K562 (cell line): ENCODE results near the gene DEGS2. TPM values are rescaled to one million over a fixed set of nuclear protein-coding genes. Genes with fewer than 3 reads are reported as not detected.

Experiments
- ATAC-seq: fragments of 200-7000 bp; cut with Tn5 transposase; 3 replicates; pipeline ENCODE4 v1.9.1; 2020; ENCODE audit warnings: moderate library complexity
- BruUV-seq: library from RNA; stranded (reverse); fragments of 400-500 nt; replicated peaks from 2 replicates; lab custom pipeline; 2021; lab: Mats Ljungman, UMichigan
- CTCF ChIA-PET: fragments of 300-600 bp; formaldehyde crosslinking; extraction: SDS; loops from one replicate; lab custom pipeline; 2021; ENCODE audit warnings: low intra/inter-chr PET ratio; lab: Yijun Ruan, JAX
- POLR2A ChIA-PET: fragments of 300-600, 350-650 bp; sonication (Branson Sonifier 250); formaldehyde crosslinking; extraction: SDS; loops from one replicate; lab custom pipeline; 2021; ENCODE audit warnings: antibody characterized with exemption, inconsistent platforms; lab: Yijun Ruan, JAX
- DNase-seq, 4 experiments: peaks; one replicate each; pipeline versions ENCODE4 v3.0.0 to v3.0.0-alpha.2; 2011 to 2018; ENCODE audit warnings: low spot score in 3 of 4, mixed read lengths in 3 of 4; ENCODE audit errors: extremely low read depth in 1 of 4
- FAIRE-seq: peaks from 2 replicates; lab custom pipeline; 2011; peaks lifted over from hg19 to GRCh38; lab: Jason Lieb, UNC
- H2AFZ ChIP-seq: 2 replicates; pipeline ENCODE4 v1.6.0; 2011; ENCODE audit warnings: low read depth, low read length, control low read depth, inconsistent platforms
- H3K27ac ChIP-seq: fragments of 200-600 bp; 3 replicates; pipeline ENCODE4 v1.8.0; 2011; ENCODE audit warnings: low read depth, mild to moderate bottlenecking, control low read depth, inconsistent platforms, low read length, moderate library complexity, mixed read lengths; ENCODE audit errors: extremely low read depth
- H3K27me3 ChIP-seq, 2 experiments: fragments of 300-600 bp in 1 of 2; 2 replicates in 1 of 2; 3 replicates in 1 of 2; pipeline versions ENCODE4 v1.6.0 to v1.8.0; 2011; ENCODE audit warnings: inconsistent platforms in 2 of 2, low read length in 2 of 2, mild to moderate bottlenecking in 1 of 2, mixed read lengths in 1 of 2, moderate library complexity in 1 of 2; ENCODE audit not compliant: control insufficient read depth in 2 of 2, insufficient read depth in 2 of 2
- H3K36me3 ChIP-seq: fragments of 300-600 bp; 3 replicates; pipeline ENCODE4 v1.8.0; 2011; ENCODE audit warnings: mild to moderate bottlenecking, low read length, inconsistent platforms; ENCODE audit not compliant: control insufficient read depth, insufficient read depth
- H3K4me1 ChIP-seq, 2 experiments: fragments of 200-600 bp in 1 of 2; replicated peaks in 1 of 2; 2 replicates in 1 of 2; 3 replicates in 1 of 2; pipeline versions ENCODE4 v1.5.1 to v1.8.0; 2011; ENCODE audit warnings: inconsistent platforms in 2 of 2, low read length in 2 of 2, mild to moderate bottlenecking in 1 of 2, mixed read lengths in 1 of 2, moderate library complexity in 1 of 2; ENCODE audit not compliant: control insufficient read depth in 2 of 2, insufficient read depth in 2 of 2
- H3K4me2 ChIP-seq: 2 replicates; pipeline ENCODE4 v1.6.1; 2011; ENCODE audit warnings: low read length, control low read depth, inconsistent platforms, mixed read lengths; ENCODE audit not compliant: insufficient read depth
- H3K4me3 ChIP-seq: fragments of 200-600 bp; sonication (generic), shearing (Covaris generic); 2 replicates; pipeline ENCODE4 v1.5.1; 2016; ENCODE audit warnings: control low read depth, inconsistent platforms
- H3K79me2 ChIP-seq: fragments of 200-600 bp; 3 replicates; pipeline ENCODE4 v1.8.0; 2011; ENCODE audit warnings: low read length, inconsistent platforms; ENCODE audit not compliant: control insufficient read depth, insufficient read depth
- H3K9ac ChIP-seq, 2 experiments: 2 replicates each; pipeline versions ENCODE4 v1.6.0 to v1.6.1; 2011; ENCODE audit warnings: low read depth in 2 of 2, low read length in 2 of 2, control low read depth in 1 of 2, inconsistent platforms in 1 of 2, mild to moderate bottlenecking in 1 of 2, mixed read lengths in 1 of 2; ENCODE audit not compliant: insufficient read depth in 1 of 2
- H3K9me1 ChIP-seq: one replicate; pipeline ENCODE4 v1.6.0; 2011; ENCODE audit warnings: inconsistent platforms, mild to moderate bottlenecking, low read length, moderate library complexity; ENCODE audit not compliant: control insufficient read depth, insufficient read depth
- H3K9me3 ChIP-seq: replicated peaks from 2 replicates; pipeline ENCODE4 v1.5.1; 2011; ENCODE audit warnings: low read depth, low read length, inconsistent platforms; ENCODE audit not compliant: control insufficient read depth, insufficient read depth
- H4K20me1 ChIP-seq: replicated peaks from 2 replicates; pipeline ENCODE4 v1.6.1; 2011; ENCODE audit warnings: low read length, inconsistent platforms, mixed read lengths; ENCODE audit not compliant: control insufficient read depth, insufficient read depth
- PURB ChIP-seq: sonication (generic); formaldehyde crosslinking; IDR thresholded peaks from 2 replicates; pipeline ENCODE4 v1.9.0; 2021; ENCODE audit warnings: low read depth, mild to moderate bottlenecking, missing genetic modification reagents
- ZNF212 ChIP-seq: fragments of 450-650 bp; formaldehyde crosslinking; IDR thresholded peaks from 2 replicates; pipeline ENCODE4 v1.4.0; 2020; ENCODE audit warnings: mild to moderate bottlenecking
- WGBS: fragments of 100-300 bp; shearing (Covaris generic); methylation state at CpG from one replicate; pipeline ENCODE4 v1.1.6; 2016; ENCODE audit warnings: low coverage, mixed read lengths; ENCODE audit not compliant: insufficient coverage; ENCODE audit errors: missing lambda C conversion rate; 5-methylcytosine and 5-hydroxymethylcytosine counted together
- in situ Hi-C: fragments of 300-500 bp; cut with MboI; formaldehyde crosslinking; loops from 4 replicates; pipeline ENCODE4 v1.15.0; 2018; ENCODE audit warnings: inconsistent platforms, mixed read lengths
- intact Hi-C: fragments of 100-400 bp; cut with micrococcal nuclease; formaldehyde crosslinking; loops from 2 replicates; pipeline ENCODE4 v1.14.2; 2022
- polyA plus RNA-seq, 8 experiments: library from polyadenylated mRNA; depleted of rRNA in 4 of 8; stranded (reverse) in 5 of 8; unstranded in 3 of 8; fragments of >200 nt; fragmentation: Nextera tagmentation in 2 of 8; fragmentation: Illumina TruSeq in 1 of 8; extraction: Ambion mirVana in 2 of 8; extraction: Trizol in 1 of 8; gene quantifications; 2 replicates each; pipeline versions ENCODE4 v1.2.1 to v1.2.3, GENCODE V29; 2011 to 2014; ENCODE audit warnings: inconsistent platforms in 1 of 8, missing spikeins in 1 of 8
- total RNA-seq, 7 experiments: library from RNA; depleted of rRNA in 6 of 7; stranded (reverse); fragments of >200 nt in 6 of 7; fragmentation: Illumina TruSeq in 2 of 7; extraction: Trizol in 2 of 7; gene quantifications; 2 replicates each; pipeline versions ENCODE4 v1.2.1 to v1.2.3, GENCODE V29; 2011 to 2021; ENCODE audit warnings: low replicate concordance in 1 of 7
- TF ChIP-seq, protein P1 (sequence below): sonication (generic); formaldehyde crosslinking; IDR thresholded peaks from 2 replicates; pipeline ENCODE4 v1.8.0; 2022; ENCODE audit warnings: mild to moderate bottlenecking, missing genetic modification reagents

Gene DEGS2
- total and polyA plus RNA-seq, 9 of the 15 experiments (the other 6 are each of a cell fraction or from before 2014, with no cell fraction given) = 0.22 to 2.9 (median 0.70) TPM

DNA sequence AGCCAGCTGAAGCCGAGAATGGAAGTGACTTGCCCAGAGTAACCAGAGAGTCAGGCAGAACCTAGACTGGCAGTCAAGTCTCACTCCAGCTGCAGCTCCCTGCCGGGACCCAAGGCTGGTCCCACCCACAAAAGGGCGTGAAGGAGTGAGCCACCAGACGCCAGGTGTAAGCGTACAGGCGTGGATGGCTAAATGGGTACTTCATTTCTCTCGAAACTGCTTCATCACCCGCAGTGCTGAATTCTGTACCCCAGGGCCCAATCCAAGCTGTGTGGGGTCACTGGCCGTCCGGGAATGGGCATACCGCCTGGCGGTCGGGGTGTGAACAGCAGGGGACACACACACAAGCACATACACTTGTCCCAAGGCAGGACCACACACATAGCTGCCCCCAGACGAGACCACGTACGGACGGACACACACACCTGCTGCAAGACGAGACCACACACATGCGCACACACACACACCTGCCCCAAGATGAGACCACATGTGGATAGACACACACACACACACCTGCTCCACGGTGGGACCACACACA lies 34.8 kb downstream of the DEGS2 start (continued):
- TF ChIP-seq, protein P1, sequence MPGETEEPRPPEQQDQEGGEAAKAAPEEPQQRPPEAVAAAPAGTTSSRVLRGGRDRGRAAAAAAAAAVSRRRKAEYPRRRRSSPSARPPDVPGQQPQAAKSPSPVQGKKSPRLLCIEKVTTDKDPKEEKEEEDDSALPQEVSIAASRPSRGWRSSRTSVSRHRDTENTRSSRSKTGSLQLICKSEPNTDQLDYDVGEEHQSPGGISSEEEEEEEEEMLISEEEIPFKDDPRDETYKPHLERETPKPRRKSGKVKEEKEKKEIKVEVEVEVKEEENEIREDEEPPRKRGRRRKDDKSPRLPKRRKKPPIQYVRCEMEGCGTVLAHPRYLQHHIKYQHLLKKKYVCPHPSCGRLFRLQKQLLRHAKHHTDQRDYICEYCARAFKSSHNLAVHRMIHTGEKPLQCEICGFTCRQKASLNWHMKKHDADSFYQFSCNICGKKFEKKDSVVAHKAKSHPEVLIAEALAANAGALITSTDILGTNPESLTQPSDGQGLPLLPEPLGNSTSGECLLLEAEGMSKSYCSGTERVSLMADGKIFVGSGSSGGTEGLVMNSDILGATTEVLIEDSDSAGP = no peak
- no peak for TF ChIP-seq ZNF212 (CRISPR knock-in tag)

DNA sequence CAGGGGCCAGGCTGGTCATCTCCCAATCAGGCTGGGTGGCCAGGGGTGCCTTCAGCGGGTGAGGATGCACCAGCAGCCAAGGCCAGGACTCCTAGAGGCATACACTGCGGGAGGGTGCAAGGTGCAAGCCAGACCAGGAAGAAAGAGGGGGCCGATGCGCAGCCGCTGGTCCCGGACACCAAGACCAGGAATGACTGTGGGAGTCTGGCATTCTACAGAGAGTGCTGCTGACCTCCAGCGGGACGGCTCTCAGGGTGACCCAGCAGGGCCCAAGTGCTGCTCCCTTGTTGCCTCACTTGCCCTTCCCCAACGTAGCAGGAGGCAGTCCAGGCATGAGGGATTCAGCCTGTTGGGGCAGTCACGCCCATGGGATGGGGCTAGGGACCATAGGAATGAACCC lies 35.8 kb downstream of the DEGS2 start:
- Histone ChIP-seq H3K9me3 (no peaks in the 10 kb centered on the region), H3K9ac (no peak overlapping the region), H3K4me1 (no peaks in the 10 kb centered on the region; a peak in 1 of 5 replicates), H3K4me3 (no peak overlapping the region)
- ATAC-seq = no peak
- CTCF ChIA-PET = no interaction called here
- 83% methylated on average over 2 of the region's 10 CpGs for WGBS
- no peak for TF ChIP-seq PURB (CRISPR knock-in tag)
- TF ChIP-seq, all 486 proteins: peak for 0
- DNase-seq = no peak
- Histone ChIP-seq H3K9me1 (no peaks in the 10 kb centered on the region), H3K36me3 (peaks cover 14% of the 10 kb centered on the region; the same call in 2 of the 3 replicates), H4K20me1 (no peaks in the 10 kb centered on the region), H3K27ac (no peak overlapping the region), H3K4me2 (no peak overlapping the region), H3K27me3 (no peaks in the 10 kb centered on the region), H3K79me2 (no peaks in the 10 kb centered on the region), H2AFZ (no peak overlapping the region)
- POLR2A ChIA-PET = interaction anchor here (0.6 kb wide), 1 partner anchor 15 kb away, joined by 3 read pairs; no protein-coding TSS in a partner anchor
- no TSS peak for BruUV-seq
- no peak for FAIRE-seq
- in situ Hi-C loops (no loop called here), intact Hi-C loops (loop anchor here (2.0 kb wide), 1 partner anchor 69 kb away; no protein-coding TSS in a partner anchor)
